Activated CD4-positive, alpha-beta T cell treated with anti-CD3 and anti-CD28 coated beads, Interleukin-2, amount 50 U/mL, for 1 hour (primary cell): ENCODE data around the gene PRR5.
A peak's percentile ranks its signal among the peaks of the same experiment; 100 is the strongest.

Experiments
- DNase-seq: peaks from one replicate; pipeline ENCODE4 v3.0.0-alpha.2; 2020

Gene PRR5

DNA sequence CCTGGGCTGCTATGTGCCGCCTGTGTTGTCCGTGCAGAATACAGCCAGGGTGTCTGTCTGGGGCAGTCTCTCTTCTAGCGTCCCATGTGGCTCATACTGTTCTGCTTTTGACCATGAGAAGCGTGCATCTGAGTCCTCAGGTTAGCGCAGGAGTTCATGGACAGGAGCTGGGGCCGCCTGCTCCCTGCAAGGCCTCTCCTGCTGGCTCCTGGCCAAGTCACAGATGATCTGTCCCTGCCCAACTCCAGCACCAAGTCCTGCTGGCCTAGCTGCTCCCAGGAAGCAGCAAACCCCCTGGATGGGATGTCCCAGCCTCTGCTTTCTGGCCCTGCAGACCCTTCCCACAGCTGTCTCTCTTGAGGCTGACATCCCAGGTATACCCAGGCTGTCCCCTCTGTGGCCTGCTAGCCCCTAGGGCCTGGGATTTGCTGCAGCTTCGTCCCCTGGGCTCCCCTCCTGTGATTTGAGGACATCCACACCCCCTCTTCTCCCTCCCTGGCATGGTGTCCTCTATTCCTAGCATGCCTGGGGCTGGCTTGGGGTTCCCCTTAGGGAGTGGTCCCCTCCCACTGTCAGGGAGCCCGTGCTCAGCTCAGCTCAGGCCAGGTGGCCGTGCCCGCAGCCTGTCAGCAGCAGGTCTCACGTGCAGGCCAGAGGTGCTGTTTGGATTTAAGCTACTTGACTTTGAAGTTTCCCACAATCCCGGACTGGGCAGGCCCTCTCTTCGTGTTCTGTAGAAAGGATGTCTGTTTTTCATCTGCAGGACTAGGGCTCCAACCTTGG is 17.8 kb downstream of the PRR5 start:
- DNase-seq, result no peak

DNA sequence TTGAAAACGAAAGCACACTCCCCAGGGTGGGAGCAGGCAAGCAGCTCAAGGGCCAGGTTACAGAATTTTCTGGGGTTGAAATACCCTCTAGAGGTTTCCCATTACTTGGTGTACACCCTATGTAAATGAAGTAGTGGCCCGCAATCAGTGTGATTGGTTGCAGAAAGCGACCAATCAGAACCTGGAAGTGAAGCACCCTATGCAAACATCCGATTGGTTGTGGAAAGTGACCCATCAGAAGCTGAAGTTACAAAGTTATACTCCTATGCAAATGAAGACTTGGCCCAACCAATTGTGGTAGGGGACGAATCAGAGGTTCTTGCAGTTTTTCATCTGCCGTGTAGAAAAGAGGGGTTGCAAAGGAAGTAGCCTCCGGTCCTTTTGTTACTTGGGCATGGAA is 19.2 kb downstream of the PRR5 start:
- DNase-seq, result no peak

GRCh38 chr22:44722611-44723010 is 20.6 kb downstream of the PRR5 start:
- DNase-seq, result no peak

DNA sequence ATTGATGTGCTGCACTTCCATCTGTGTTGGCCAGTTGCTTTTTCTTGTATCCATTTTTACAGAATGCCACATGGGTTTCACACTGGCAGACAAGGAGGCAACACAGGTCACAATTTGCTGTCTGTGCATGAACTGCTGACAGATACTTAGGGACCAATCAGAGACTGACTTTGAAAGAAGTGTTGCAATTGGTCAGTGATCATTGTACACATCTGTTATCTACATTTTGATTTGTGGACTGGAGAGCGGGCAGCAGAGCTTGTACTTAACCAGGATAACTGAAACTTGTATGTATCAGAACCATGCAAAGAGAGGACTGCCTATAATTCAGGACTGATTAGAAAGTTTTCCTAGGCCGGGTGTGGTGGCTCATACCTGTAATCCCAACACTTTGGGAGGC is 21.8 kb downstream of the PRR5 start:
- no peak for DNase-seq

DNA sequence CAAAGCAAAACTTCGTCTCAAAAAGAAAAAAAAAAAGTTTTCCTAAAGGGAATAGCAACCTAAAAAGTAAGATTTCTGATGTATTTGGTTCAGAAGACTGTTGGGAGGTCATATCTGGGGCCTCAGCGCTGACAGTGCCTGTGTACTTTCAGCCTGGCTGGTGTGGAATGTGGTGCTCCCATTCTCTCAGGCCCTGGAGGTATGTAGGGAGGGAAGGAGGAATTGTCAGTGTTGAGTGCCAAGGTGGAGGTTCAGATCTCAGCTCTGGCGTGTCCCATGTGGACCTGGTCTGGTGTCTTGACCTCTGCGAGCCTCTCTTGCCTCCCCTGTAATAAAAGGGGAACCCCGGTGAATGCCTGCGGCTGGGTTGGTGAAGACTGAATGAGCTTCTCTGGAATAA is 22.4 kb downstream of the PRR5 start:
- DNase-seq, result no peak

DNA sequence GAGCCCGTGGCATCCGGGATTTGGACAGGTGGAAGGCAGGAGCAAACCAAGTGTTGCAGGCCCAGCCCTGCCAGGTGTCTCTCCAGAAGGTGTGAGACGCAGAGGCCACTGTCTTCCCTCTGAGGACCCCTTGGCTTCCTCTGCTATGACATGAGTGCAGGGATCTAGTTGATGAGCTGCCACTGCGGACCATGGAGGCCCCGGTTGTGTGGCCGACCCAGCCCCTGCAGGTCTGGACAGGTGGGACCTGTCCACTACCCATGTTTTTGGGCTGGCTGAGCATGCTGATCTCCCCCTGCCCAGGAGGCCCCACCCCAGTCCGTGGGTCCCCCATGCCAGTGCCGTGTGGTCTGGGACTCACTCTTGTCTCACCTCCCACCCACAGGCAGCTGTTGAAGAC is 22.9 kb downstream of the PRR5 start:
- DNase-seq, result no peak

DNA sequence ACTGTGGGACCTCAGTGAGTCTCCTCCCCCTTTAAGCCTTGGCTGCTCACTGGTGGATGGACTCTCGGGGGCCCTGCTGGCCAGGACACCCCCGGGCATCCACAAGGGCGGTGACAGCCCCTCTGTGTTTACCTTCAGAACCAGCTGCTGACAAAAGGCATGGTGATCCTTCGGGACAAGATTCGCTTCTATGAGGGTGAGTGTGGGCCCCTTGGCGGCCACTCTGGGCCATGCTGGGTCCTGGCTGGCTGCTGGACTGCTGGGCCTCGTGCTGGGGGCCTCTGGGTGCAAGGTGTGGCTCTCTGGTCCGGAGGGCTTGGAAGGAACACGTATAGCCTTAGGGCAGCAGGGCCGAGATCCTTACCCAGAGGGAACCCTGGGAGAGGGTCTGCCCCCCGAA is 24.4 kb downstream of the PRR5 start:
- no peak for DNase-seq

DNA sequence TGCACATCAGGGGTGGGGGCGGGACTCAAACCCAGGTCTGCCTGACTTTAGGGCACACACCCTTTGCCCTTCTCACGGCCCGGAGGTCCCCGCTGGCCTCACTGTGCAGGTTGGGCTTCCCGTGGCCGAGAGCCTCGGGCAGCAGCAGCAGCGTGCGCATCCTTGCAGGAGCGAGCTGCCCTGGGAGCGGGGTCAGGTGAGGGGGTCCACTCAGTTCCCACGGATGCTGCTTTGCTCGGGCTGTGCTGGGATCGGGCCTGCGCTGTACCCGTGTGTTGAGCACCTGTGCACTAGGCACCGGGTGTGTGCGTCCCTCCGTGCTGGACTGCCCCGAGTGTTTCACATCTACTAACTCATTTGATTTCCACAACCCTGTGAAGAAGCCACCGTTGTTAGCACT is 25.1 kb downstream of the PRR5 start:
- DNase-seq, result no peak

DNA sequence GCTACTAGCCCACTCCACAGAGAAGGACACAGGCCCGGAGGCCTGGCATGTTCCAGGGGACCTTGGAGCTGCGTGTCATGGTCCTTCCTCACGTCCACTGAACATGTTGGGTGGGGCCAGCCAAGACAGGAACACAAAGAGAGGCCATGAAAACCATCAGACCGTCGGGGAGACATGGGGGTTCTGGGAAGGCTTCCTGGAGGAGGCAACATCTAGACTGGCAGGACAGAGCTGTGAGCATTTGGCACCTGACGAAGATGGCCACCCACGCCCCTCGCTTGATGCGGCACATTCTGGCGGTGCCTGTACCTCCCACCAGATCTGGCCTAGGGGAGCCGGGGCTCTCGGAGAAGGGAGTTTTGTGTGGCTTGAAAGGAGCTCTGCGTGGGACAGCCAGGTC is 25.7 kb downstream of the PRR5 start:
- DNase-seq, result no peak

- DNase-seq, result no peak
Observed at GRCh38 chr22:44728761-44729324, 26.8 kb downstream of the PRR5 start.

DNA sequence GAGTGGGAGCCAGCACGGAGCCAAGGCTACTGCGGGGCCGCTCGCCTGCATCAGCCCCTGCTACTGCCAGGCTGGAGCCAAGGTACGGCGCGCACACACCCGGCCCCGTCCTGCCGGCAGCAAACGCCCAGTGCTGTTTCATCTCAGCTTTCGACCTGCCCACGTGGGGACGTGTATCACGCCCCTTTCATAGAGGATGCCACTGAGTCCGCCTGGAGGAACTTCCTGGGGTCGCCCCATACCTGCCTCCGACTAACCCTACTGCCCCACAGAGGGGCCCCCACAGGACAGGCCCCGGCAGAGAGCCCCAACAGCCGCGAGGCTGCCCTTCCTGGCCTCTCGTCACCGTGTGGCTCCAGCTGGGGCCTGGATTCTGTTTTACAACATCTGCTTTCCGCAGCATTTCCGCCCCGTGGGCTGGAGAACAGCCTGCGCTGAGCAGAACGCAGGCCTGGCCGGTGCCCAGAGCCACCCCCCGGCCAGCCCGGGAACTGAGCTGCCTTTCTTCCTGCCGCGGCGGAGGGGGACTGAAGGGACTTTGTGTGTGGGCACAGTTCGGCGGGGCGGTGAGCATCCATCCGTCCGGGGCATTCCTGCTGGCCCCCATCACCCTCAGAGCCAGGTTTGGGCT is 27.5 kb downstream of the PRR5 start:
- no peak for DNase-seq

GRCh38 chr22:44730022-44730393 is 28.0 kb downstream of the PRR5 start:
- no peak for DNase-seq

DNA sequence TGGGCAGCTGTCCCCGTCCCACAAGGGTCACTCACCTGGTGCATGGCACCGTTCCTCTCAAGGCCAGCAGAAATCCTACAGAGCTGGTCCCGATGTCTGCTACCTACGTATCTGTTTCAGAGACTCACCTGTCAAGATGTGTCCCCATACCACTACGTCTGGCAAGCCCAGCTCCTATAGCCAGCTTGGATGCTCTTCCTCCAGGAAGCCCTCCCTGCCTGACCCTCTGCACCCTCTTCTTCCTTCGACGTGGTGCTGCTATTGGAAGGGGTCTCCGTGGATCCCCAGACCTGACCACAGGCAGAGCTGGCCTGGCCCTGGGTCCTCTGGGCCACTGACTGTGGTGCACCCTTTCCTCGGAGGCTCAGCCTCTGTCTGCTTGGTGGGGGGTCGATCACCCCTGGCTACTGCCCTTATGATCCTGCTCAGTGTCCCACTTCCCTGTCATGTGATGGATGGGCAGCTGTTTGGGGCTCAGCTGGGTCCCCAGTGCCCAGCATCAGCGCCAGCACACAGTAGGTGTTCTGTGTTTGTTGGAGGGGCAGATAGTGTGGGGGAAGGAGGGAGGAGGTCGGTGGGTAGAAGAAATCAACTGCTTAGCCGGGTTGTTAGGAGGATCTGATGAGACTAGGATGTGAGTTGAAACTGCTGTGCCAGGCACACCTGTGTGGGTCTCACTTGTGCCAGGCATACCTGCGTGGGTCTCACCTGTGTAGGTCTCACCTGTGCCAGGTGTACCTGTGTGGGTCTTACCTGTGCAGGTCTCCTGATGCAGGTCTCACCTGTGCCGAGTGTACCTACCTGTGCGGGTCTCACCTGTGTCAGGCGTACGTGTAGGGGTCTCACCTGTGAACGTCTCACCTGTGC is 28.7 kb downstream of the PRR5 start:
- DNase-seq, result no peak

- DNase-seq, result no peak
Observed at GRCh38 chr22:44731357-44731970, 29.5 kb downstream of the PRR5 start.

DNA sequence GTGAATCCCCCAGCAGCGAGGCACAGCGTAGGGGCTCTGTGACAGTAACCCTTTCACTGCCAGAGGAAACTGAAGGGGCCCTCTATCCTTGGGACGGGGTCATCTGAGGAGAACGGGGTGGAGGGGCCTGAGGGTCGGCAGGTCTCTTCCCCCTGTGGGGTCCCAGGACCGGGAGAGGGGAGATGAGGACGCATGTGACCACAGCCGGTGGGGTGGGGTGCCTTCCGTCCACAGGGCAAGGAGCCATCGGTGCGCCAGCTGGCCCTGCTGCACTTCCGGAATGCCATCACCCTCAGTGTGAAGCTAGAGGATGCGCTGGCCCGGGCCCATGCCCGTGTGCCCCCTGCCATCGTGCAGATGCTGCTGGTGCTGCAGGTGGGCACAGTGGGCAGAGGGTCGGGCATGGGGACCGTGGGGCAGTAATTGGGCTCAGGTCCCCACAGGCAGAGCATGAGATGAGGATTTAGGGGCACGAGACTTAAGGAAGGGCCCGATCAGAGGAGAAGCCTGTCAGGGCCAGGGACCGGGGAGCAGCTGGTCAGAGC is 30.1 kb downstream of the PRR5 start:
- no peak for DNase-seq

DNA sequence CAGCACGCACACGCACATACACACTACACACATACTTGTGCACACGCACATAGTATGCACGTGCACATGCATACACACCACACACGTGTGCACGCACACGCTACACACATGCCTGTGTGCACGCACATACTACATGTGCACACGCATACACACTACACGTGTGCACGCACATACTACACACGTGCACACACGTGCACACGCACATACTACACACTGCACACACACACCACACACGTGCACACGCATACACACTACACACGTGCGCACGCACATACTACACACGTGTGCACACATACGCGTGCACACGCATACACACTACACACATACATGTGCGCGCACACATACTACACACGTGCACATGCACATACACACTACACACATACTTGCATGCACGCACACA is 30.7 kb downstream of the PRR5 start:
- no peak for DNase-seq

DNA sequence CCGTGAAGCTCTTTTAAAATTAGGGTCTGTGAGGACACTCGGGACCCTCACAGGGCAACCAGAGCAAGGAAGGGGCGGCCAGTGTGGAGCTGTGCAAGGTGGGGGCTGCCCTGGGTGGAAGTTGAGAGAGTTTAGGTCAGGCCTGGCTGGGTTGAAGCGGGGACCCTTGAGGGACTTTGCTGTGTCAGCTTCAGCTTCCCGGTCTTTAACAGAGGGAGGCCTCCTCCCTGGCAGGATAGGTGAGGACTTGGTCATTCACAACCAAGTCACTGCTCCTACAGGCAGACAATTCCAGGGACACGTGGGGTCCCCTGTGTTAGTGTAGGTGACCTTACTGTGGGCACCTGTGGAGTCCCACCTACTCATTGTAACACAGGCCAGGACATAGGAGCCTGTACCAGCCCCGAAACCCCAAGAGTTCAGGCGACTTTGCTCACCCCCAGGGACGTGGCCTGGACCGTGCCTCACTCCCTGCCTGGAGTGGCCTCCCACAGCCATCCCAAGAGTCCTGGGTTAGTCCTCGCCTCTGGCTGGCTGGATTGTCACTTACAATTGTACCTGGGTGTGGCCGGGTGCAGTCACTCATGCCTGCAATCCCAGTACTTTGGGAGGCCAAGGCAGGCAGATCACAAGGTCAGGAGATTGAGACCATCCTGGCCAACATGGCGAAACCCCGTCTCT is 31.6 kb downstream of the PRR5 start:
- no peak for DNase-seq

GRCh38 chr22:44734278-44734677 is 32.3 kb downstream of the PRR5 start:
- DNase-seq, result no peak

DNA sequence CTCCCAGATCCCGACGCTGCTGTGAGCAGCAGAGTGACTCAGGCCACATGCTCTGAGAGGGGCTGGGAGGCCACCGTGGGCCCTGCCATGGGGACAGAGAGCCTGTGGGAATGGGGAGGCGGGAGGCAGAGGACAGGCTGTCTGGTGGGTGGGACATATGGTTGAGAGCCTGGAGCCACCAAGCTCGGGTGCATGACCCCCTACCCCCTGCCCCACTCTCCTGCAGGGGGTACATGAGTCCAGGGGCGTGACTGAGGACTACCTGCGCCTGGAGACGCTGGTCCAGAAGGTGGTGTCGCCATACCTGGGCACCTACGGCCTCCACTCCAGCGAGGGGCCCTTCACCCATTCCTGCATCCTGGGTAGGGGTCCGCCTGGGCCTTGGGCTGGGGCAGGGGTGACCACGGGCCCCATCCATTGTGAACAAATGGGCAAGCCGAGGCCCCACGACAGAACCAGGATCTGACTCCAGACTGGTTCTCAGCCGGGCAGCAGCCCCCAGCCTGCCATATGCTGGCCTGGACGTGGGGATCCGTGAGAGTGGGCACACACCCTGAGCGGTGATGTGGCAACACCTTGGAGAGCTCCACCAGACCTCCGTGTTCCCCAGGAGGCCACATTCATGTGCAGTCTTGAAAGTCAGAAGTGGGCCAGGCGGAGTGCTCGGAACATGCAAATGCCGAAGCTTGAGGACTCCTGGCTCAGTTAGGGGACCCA is 33.0 kb downstream of the PRR5 start:
- DNase-seq, result no peak

DNA sequence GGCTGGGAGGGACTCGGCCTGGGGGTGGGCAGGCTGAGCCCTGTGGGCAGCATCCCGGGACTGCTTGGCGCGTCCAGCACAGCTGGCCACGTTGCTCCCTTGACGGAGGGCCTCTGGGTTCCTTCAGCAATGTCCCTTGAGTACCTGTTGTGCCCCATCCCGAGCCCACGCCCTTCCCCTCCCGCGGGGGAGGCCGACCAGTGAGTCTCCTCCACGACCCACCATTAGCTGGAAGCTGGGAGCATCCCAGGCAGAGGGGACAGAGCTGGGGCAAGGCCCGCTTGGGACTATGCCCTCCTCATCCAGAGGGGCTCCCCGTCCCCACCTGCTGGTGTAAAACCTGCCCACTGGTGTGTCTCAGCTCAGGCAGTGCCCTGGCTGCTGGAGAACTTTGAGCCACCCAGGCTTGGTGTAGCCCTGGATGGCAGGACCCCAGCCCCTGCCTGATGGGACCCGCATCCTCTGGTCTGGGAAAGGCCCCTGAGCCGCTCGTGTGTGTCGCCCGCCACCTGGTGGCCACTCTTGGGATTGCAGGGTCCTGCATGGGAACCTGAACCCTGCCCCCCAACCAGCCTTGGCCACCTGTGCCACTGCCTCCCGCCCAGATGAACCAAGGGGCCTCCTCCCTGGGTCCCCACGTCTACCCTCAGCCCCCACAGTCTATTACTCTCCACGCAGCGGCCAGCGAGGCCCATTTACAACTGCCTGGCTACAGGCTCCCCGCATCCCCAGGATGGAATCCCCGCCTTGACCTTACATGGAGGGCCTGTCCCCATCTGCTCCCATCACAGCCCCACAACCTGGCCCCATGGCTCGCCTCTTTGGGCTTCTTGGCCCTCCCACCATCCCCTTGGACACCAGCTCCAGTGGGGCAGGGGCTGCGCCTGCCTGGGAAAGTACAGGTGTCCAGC is 33.8 kb downstream of the PRR5 start:
- peak; percentile 84 for DNase-seq
